GM19351 (cell line): ENCODE measurements around the gene AGBL1.
"Not testable (repeated sequence)": the region's sequence is repeated elsewhere in the genome, so short reads cannot be mapped to it uniquely, and the experiment has no call there.

ENCODE experiments used
- ATAC-seq: cut with Tn5 transposase; IDR thresholded peaks from one replicate; pipeline ENCODE4 v1.9.1; 2021; ENCODE audit warnings: mild to moderate bottlenecking, moderate library complexity; ENCODE audit not compliant: unreplicated experiment

AGBL1 gene

GRCh38 chr15:86082619-86083380 is 3.1 kb downstream of the AGBL1 start:
- ATAC-seq, result no peak

GRCh38 chr15:86087808-86088207 is 8.1 kb downstream of the AGBL1 start:
- ATAC-seq, result no peak

GRCh38 chr15:86089422-86089821 is 9.8 kb downstream of the AGBL1 start:
- no peak for ATAC-seq

- ATAC-seq, result no peak
Measured at GRCh38 chr15:86101818-86102217, 22.1 kb downstream of the AGBL1 start.

GRCh38 chr15:86103825-86104224 is 24.2 kb downstream of the AGBL1 start:
- no peak for ATAC-seq

- ATAC-seq, result no peak
Measured at GRCh38 chr15:86106306-86106705, 26.6 kb downstream of the AGBL1 start.

- ATAC-seq, result no peak
Measured at GRCh38 chr15:86115145-86115801, 35.6 kb downstream of the AGBL1 start.

GRCh38 chr15:86121568-86122225 is 42.0 kb downstream of the AGBL1 start:
- no peak for ATAC-seq

GRCh38 chr15:86122691-86123391 is 43.2 kb downstream of the AGBL1 start:
- not testable (repeated sequence) for ATAC-seq

GRCh38 chr15:86125775-86126174 is 46.1 kb downstream of the AGBL1 start:
- ATAC-seq, result no peak

- ATAC-seq, result no peak
Measured at GRCh38 chr15:86127547-86127946, 47.9 kb downstream of the AGBL1 start.

GRCh38 chr15:86135041-86135440 is 55.4 kb downstream of the AGBL1 start:
- no peak for ATAC-seq

- ATAC-seq, result no peak
Measured at GRCh38 chr15:86136861-86137260, 57.2 kb downstream of the AGBL1 start.

- no peak for ATAC-seq
Measured at GRCh38 chr15:86138798-86139197, 59.1 kb downstream of the AGBL1 start.

- ATAC-seq, result peak; percentile 68
Measured at GRCh38 chr15:86139828-86140227, 60.2 kb downstream of the AGBL1 start.

GRCh38 chr15:86154705-86155104 is 75.0 kb downstream of the AGBL1 start:
- no peak for ATAC-seq

- ATAC-seq, result no peak
Measured at GRCh38 chr15:86155551-86155950, 75.9 kb downstream of the AGBL1 start.

GRCh38 chr15:86157606-86158293 is 78.1 kb downstream of the AGBL1 start:
- no peak for ATAC-seq

GRCh38 chr15:86159468-86159867 is 79.8 kb downstream of the AGBL1 start:
- ATAC-seq, result no peak

GRCh38 chr15:86161250-86161649 is 81.6 kb downstream of the AGBL1 start:
- ATAC-seq, result no peak

- no peak for ATAC-seq
Measured at GRCh38 chr15:86162172-86162591, 82.5 kb downstream of the AGBL1 start.
